Breast epithelium (tissue), 4 donors: ENCODE results near the gene ITPRIPL2. TPM values are rescaled to one million over a fixed set of nuclear protein-coding genes. Genes with fewer than 3 reads are reported as not detected.

Experiments used
- DNase-seq, 2 donors: peaks; one replicate each; pipeline ENCODE4 v3.0.0-alpha.2; 2019; ENCODE audit warnings: low spot score in 2 of 2
- H3K27ac ChIP-seq, 2 donors: fragments of 200-600 bp; sonication (generic) in 1 of 2; one replicate each; pipeline ENCODE4 v1.5.1; 2016 to 2019; ENCODE audit warnings: mild to moderate bottlenecking in 1 of 2
- H3K27me3 ChIP-seq, 2 donors: fragments of 200-600 bp; sonication (generic) in 1 of 2; one replicate each; pipeline versions ENCODE4 v1.5.1 to v1.6.0; 2017 to 2019; ENCODE audit warnings: control low read depth in 1 of 2, mild to moderate bottlenecking in 1 of 2
- H3K36me3 ChIP-seq: fragments of 200-600 bp; one replicate; pipeline ENCODE4 v1.5.1; 2019
- H3K4me1 ChIP-seq, 2 donors: fragments of 200-600 bp; sonication (generic); one replicate each; pipeline ENCODE4 v1.5.1; 2016 to 2019; ENCODE audit warnings: control low read depth in 1 of 2
- H3K4me3 ChIP-seq, 3 donors: fragments of 200-600 bp; sonication (generic); 1 replicate in 2 of 3; 2 replicates in 1 of 3; pipeline ENCODE4 v1.5.1; 2016 to 2019; ENCODE audit warnings: mild to moderate bottlenecking in 3 of 3, moderate library complexity in 2 of 3
- H3K9me3 ChIP-seq, 2 donors: fragments of 200-600 bp; sonication (generic) in 1 of 2; one replicate each; pipeline ENCODE4 v1.5.1; 2016 to 2019; ENCODE audit warnings: control low read depth in 1 of 2
- POLR2A ChIP-seq: fragments of 450-650 bp; IDR thresholded peaks from one replicate; pipeline ENCODE4 v1.6.1; 2016; ENCODE audit warnings: antibody characterized with exemption, mild to moderate bottlenecking, moderate library complexity
- POLR2AphosphoS5 ChIP-seq, 3 donors: sonication (generic); formaldehyde crosslinking; IDR thresholded peaks; one replicate each; pipeline ENCODE4 v1.6.1; 2017; ENCODE audit warnings: antibody characterized with exemption in 3 of 3
- intact Hi-C: fragments of 100-400 bp; cut with DNase I; formaldehyde crosslinking; loops from one replicate; pipeline ENCODE4 v1.15.1; 2023; ENCODE audit warnings: low total_unique reads
- total RNA-seq, 3 donors: library from RNA; depleted of rRNA; stranded (reverse); fragments of >200 nt; gene quantifications; one replicate each; pipeline ENCODE4 v1.1.0, GENCODE V29; 2016
- TF ChIP-seq, protein P1 (sequence below), 3 donors: fragments of 450-650 bp; IDR thresholded peaks; one replicate each; pipeline ENCODE4 v1.5.1; 2016 to 2017; ENCODE audit warnings: antibody characterized with exemption in 3 of 3, mild to moderate bottlenecking in 3 of 3, moderate library complexity in 3 of 3

The ITPRIPL2 gene
- total RNA-seq, 3 donors from 2014 or later: 36.1 to 66.6 (median 40.3) TPM

- intact Hi-C loops: no loop called here
- no peak for TF ChIP-seq POLR2AphosphoS5 (IDR thresholded peaks at IDR 0.05)
- TF ChIP-seq, protein P1, sequence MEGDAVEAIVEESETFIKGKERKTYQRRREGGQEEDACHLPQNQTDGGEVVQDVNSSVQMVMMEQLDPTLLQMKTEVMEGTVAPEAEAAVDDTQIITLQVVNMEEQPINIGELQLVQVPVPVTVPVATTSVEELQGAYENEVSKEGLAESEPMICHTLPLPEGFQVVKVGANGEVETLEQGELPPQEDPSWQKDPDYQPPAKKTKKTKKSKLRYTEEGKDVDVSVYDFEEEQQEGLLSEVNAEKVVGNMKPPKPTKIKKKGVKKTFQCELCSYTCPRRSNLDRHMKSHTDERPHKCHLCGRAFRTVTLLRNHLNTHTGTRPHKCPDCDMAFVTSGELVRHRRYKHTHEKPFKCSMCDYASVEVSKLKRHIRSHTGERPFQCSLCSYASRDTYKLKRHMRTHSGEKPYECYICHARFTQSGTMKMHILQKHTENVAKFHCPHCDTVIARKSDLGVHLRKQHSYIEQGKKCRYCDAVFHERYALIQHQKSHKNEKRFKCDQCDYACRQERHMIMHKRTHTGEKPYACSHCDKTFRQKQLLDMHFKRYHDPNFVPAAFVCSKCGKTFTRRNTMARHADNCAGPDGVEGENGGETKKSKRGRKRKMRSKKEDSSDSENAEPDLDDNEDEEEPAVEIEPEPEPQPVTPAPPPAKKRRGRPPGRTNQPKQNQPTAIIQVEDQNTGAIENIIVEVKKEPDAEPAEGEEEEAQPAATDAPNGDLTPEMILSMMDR (IDR thresholded peaks at IDR 0.05): no peak
- no peak for TF ChIP-seq POLR2A
- Histone ChIP-seq H3K4me1 (peaks cover 0 to 14% of the 10 kb centered on the region in 2 donors), H3K36me3 (no peaks in the 10 kb centered on the region), H3K27ac (peak overlapping the region; percentile 58 to 62), H3K4me3 (no peak overlapping the region), H3K9me3 (no peaks in the 10 kb centered on the region), H3K27me3 (no peaks in the 10 kb centered on the region)
- DNase-seq: no peak
Measured at GRCh38 chr16:19139436-19140091, 25.8 kb downstream of the ITPRIPL2 start.

DNA sequence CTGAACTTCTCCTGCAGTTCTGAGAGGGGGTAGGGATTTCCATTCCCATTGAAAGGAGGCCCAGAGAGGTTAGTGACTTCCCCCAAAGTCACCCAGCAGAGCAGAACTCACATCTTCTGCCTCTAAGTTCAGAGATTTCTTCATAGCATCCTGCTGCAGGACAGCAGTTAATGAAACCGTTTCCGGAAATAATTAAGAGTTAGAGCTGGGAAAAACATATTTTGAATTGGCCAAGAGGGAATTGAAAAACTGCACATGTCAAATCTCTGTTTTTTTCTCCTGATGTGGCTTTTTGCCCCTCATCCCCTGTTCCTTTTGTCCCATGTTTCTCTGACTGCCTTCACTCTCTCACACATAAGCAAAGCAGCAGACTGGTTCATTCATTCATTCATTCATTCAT, 26.6 kb downstream of the ITPRIPL2 start:
- intact Hi-C loops: no loop called here
- Histone ChIP-seq H3K36me3 (no peaks in the 10 kb centered on the region), H3K4me1 (peaks cover 0 to 14% of the 10 kb centered on the region in 2 donors), H3K9me3 (no peaks in the 10 kb centered on the region), H3K27me3 (no peaks in the 10 kb centered on the region), H3K4me3 (no peak overlapping the region), H3K27ac (peak overlapping the region in 1 of 2 donors; percentile 62)
- TF ChIP-seq, protein P1 (IDR thresholded peaks at IDR 0.05): no peak
- TF ChIP-seq POLR2AphosphoS5 (IDR thresholded peaks at IDR 0.05): no peak
- no peak for TF ChIP-seq POLR2A
- no peak for DNase-seq

GRCh38 chr16:19142939-19143598, 29.3 kb downstream of the ITPRIPL2 start:
- H3K36me3 ChIP-seq: no peaks in the 10 kb centered on the region
- H3K27me3 ChIP-seq: no peaks in the 10 kb centered on the region
- H3K4me1 ChIP-seq: no peaks in the 10 kb centered on the region
- H3K9me3 ChIP-seq: no peaks in the 10 kb centered on the region
- intact Hi-C loops: no loop called here
- no peak for TF ChIP-seq POLR2A
- TF ChIP-seq, protein P1 (IDR thresholded peaks at IDR 0.05): no peak
- no peak for TF ChIP-seq POLR2AphosphoS5 (IDR thresholded peaks at IDR 0.05)
- H3K27ac ChIP-seq: peak overlapping the region; percentile 43
- peak in 1 of 2 donors; percentile 33 for DNase-seq
- peak overlapping the region in 1 of 3 donors; percentile 5 for H3K4me3 ChIP-seq

GRCh38 chr16:19143599-19143956, 29.8 kb downstream of the ITPRIPL2 start:
- Histone ChIP-seq H3K27ac (peak overlapping the region; percentile 43), H3K4me1 (no peaks in the 10 kb centered on the region), H3K36me3 (no peaks in the 10 kb centered on the region), H3K4me3 (peak overlapping the region in 1 of 3 donors; percentile 5), H3K9me3 (no peaks in the 10 kb centered on the region), H3K27me3 (no peaks in the 10 kb centered on the region)
- DNase-seq: no peak
- intact Hi-C loops: no loop called here
- TF ChIP-seq POLR2A: no peak

DNA sequence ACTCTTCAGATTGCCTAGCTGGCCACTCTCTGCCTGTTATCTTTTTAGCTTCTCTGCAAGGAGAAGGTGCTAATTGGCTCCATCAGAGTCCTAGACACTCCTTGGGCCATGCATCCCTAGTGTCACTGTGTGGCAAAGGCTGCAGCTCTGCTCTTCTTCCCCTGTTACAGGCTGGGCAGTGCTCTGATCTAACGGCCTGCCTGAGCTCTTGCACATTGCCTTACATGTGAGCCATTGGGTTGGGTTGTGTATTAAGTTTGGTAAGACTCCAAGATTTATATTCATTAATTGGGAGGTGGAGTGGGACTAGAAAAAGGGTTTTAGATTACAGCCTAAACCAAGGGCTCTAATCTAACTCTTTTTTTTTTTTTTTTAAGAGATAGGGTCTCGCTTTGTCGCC, 31.2 kb downstream of the ITPRIPL2 start:
- Histone ChIP-seq H3K36me3 (no peaks in the 10 kb centered on the region), H3K27me3 (no peaks in the 10 kb centered on the region), H3K9me3 (no peaks in the 10 kb centered on the region), H3K4me3 (no peak overlapping the region), H3K4me1 (no peaks in the 10 kb centered on the region), H3K27ac (no peak overlapping the region)
- no peak for TF ChIP-seq POLR2AphosphoS5 (IDR thresholded peaks at IDR 0.05)
- TF ChIP-seq POLR2A: no peak
- TF ChIP-seq, protein P1 (IDR thresholded peaks at IDR 0.05): no peak
- no peak for DNase-seq
- intact Hi-C loops: no loop called here
